Thoracic aorta (tissue), 2 donors: ENCODE measurements around the gene ZNF530. TPM values are rescaled to one million over a fixed set of nuclear protein-coding genes. Genes with fewer than 3 reads are reported as not detected.

Experiments
- ATAC-seq: fragments of 150-250 bp; one replicate; pipeline ENCODE4 v1.8.0; 2017; ENCODE audit warnings: low read depth; ENCODE audit not compliant: insufficient number of reproducible peaks, low FRiP score
- DNase-seq: peaks from one replicate; pipeline ENCODE4 v3.0.0-alpha.2; 2020; ENCODE audit warnings: low spot score
- H3K27ac ChIP-seq, 2 donors: fragments of 200-600 bp; sonication (generic); 1 replicate in 1 of 2; 2 replicates in 1 of 2; pipeline ENCODE4 v1.5.1; 2016; ENCODE audit warnings: mild to moderate bottlenecking in 2 of 2, moderate library complexity in 2 of 2
- H3K27me3 ChIP-seq: fragments of 200-600 bp; sonication (generic); replicated peaks from 2 replicates; pipeline ENCODE4 v1.6.0; 2016; ENCODE audit warnings: mild to moderate bottlenecking; ENCODE audit not compliant: insufficient read depth
- H3K36me3 ChIP-seq: fragments of 200-600 bp; sonication (generic); one replicate; pipeline ENCODE4 v1.5.1; 2016
- H3K4me1 ChIP-seq, 2 donors: fragments of 200-600 bp; sonication (generic); 1 replicate in 1 of 2; 2 replicates in 1 of 2; pipeline versions ENCODE4 v1.5.1 to v1.6.0; 2016; ENCODE audit warnings: low read depth in 2 of 2, mild to moderate bottlenecking in 1 of 2; ENCODE audit not compliant: control insufficient read depth in 1 of 2
- H3K4me3 ChIP-seq: fragments of 200-600 bp; sonication (generic); 2 replicates; pipeline ENCODE4 v1.5.1; 2016; ENCODE audit warnings: mild to moderate bottlenecking
- H3K9me3 ChIP-seq: fragments of 200-600 bp; sonication (generic); 2 replicates; pipeline ENCODE4 v1.5.1; 2016
- CTCF ChIP-seq: fragments of 200-600 bp; sonication (generic); IDR thresholded peaks from one replicate; pipeline ENCODE4 v1.5.1; 2019; ENCODE audit warnings: antibody characterized with exemption
- total RNA-seq, 2 donors: library from RNA; depleted of rRNA; stranded (reverse); fragments of >200 nt; gene quantifications; one replicate each; pipeline versions ENCODE4 v1.1.0 to v1.2.3, GENCODE V29; 2016

Gene ZNF530
- 1 to 10 TPM; 3.8 to 7.4 TPM for total RNA-seq

GRCh38 chr19:57599761-57600383 lies at the start of gene ZNF530:
TSS of gene ZNF530 (plus strand) at chr19:57599885. CDS start at chr19:57604346, 4,461 bp downstream.
- no peak for TF ChIP-seq CTCF
- peak; percentile 50 for ATAC-seq
- H3K27ac ChIP-seq = no peak within 1 kb of the TSS

DNA sequence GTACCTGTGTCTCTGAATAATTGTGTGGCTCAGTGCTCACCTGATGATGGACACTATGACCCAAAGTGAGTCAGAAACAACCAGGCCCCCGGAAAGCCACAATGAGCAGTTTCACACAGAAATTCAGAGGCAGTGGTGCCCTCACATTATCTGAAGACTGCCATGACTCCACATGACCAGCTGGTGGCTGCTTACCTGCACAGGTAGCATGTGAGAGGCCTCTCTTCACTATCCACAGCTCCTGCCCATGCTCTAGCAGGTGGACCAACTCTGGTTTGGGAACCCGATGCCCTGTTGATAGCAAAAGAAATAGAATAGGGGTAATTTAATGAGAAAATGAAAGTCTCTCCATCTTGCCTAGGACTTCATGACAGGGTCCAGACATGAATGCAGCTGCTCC lies 47.3 kb upstream of the ZNF530 start:
- TF ChIP-seq CTCF = no peak
- Histone ChIP-seq H3K36me3 (peaks cover 89% of the 10 kb centered on the region), H3K27me3 (no peaks in the 10 kb centered on the region), H3K4me3 (no peak overlapping the region), H3K9me3 (peaks cover 84% of the 10 kb centered on the region), H3K4me1 (no peaks in the 10 kb centered on the region), H3K27ac (no peak overlapping the region)
- no peak for DNase-seq
- ATAC-seq = no peak

More at GRCh38 chr19:57599761-57600383, at the start of gene ZNF530:
- peaks cover 4 to 6% of the 10 kb centered on the region in 2 donors for H3K4me1 ChIP-seq
- peak within 1 kb of the TSS; percentile 78 for H3K4me3 ChIP-seq
- DNase-seq = peak; percentile 82
- peaks cover 19% of the 10 kb centered on the region for H3K36me3 ChIP-seq
- peaks cover 25% of the 10 kb centered on the region for H3K9me3 ChIP-seq
- no peaks in the 10 kb centered on the region for H3K27me3 ChIP-seq

GRCh38 chr19:57557659-57558058 lies 42.0 kb upstream of the ZNF530 start:
- Histone ChIP-seq H3K27me3 (no peaks in the 10 kb centered on the region), H3K36me3 (peaks cover 39% of the 10 kb centered on the region), H3K27ac (no peak overlapping the region), H3K9me3 (peaks cover 32% of the 10 kb centered on the region), H3K4me1 (peaks cover 5 to 20% of the 10 kb centered on the region in 2 donors), H3K4me3 (no peak overlapping the region)
- ATAC-seq (no peak), DNase-seq (no peak)
- no peak for TF ChIP-seq CTCF

DNA sequence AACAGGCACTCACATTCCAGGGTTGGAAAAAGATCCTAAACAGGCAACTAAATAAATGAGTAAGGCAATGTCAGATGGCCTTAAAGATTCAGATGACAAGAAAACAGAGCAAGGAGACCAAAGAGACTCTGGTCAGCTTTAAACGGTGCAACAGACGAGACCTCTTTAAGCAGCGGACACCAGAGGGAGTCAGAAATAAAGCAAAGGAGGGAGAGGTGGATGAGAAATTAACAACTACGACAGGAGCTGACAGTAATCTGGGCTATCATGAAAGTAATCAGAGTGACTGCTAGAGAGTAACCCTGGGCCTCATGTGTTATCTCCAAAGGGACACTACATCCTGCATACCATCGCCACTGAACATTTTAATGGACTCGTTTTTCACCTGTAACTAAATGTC lies 41.2 kb upstream of the ZNF530 start:
- Histone ChIP-seq H3K36me3 (peaks cover 30% of the 10 kb centered on the region), H3K4me3 (peak overlapping the region; percentile 74), H3K27me3 (no peaks in the 10 kb centered on the region), H3K27ac (no peak overlapping the region), H3K4me1 (peaks cover 5 to 20% of the 10 kb centered on the region in 2 donors), H3K9me3 (peaks cover 23% of the 10 kb centered on the region)
- no peak for ATAC-seq
- no peak for TF ChIP-seq CTCF
- no peak for DNase-seq

- H3K4me3 ChIP-seq = peak overlapping the region; percentile 74
- H3K4me1 ChIP-seq = peaks cover 5 to 20% of the 10 kb centered on the region in 2 donors
- peaks cover 25% of the 10 kb centered on the region for H3K36me3 ChIP-seq
- H3K27me3 ChIP-seq = no peaks in the 10 kb centered on the region
- no peak for TF ChIP-seq CTCF
- peaks cover 19% of the 10 kb centered on the region for H3K9me3 ChIP-seq
- no peak for DNase-seq
- H3K27ac ChIP-seq = no peak overlapping the region
- no peak for ATAC-seq
Measured at GRCh38 chr19:57559008-57559403, 40.7 kb upstream of the ZNF530 start.
